MM.1S (cell line): Measurements from ENCODE around the gene KCNK13.

ENCODE experiments used
- DNase-seq: peaks from one replicate; pipeline ENCODE4 v3.0.0-alpha.2; 2015
- H2AFZ ChIP-seq: fragments of 300-600 bp; sonication (generic); 2 replicates; pipeline ENCODE4 v1.6.0; 2016; ENCODE audit warnings: antibody characterized with exemption, low read length
- H3F3A ChIP-seq: fragments of 300-600 bp; sonication (generic); 2 replicates; pipeline ENCODE4 v1.6.1; 2016; ENCODE audit warnings: mild to moderate bottlenecking, antibody characterized with exemption, low read length, moderate library complexity, mixed read lengths; ENCODE audit not compliant: insufficient read depth
- H3K27ac ChIP-seq: fragments of 300-600 bp; sonication (generic); 2 replicates; pipeline ENCODE4 v1.5.1; 2016; ENCODE audit warnings: mild to moderate bottlenecking, low read length
- H3K27me3 ChIP-seq: fragments of 300-600 bp; sonication (generic); replicated peaks from 2 replicates; pipeline ENCODE4 v1.6.0; 2016; ENCODE audit warnings: low read length; ENCODE audit not compliant: insufficient read depth
- H3K36me3 ChIP-seq: fragments of 300-600 bp; sonication (generic); replicated peaks from 2 replicates; pipeline ENCODE4 v1.6.1; 2016; ENCODE audit warnings: mild to moderate bottlenecking, low read length, mixed read lengths; ENCODE audit not compliant: insufficient read depth
- H3K4me1 ChIP-seq: fragments of 300-600 bp; sonication (generic); 2 replicates; pipeline ENCODE4 v1.6.1; 2016; ENCODE audit warnings: low read length, mixed read lengths
- H3K4me2 ChIP-seq: fragments of 300-600 bp; sonication (generic); 2 replicates; pipeline ENCODE4 v1.6.0; 2016; ENCODE audit warnings: low read depth, low read length
- H3K4me3 ChIP-seq: fragments of 300-600 bp; sonication (generic); 2 replicates; pipeline ENCODE4 v1.5.1; 2016; ENCODE audit warnings: low read length, mixed read lengths
- H3K79me2 ChIP-seq: fragments of 300-600 bp; sonication (generic); 2 replicates; pipeline ENCODE4 v1.6.1; 2016; ENCODE audit warnings: mixed run types, low read length, mixed read lengths
- H3K9ac ChIP-seq: fragments of 300-600 bp; sonication (generic); 2 replicates; pipeline ENCODE4 v1.6.1; 2016; ENCODE audit warnings: low read length, mixed read lengths
- H3K9me2 ChIP-seq: fragments of 300-600 bp; sonication (generic); replicated peaks from 2 replicates; pipeline ENCODE4 v1.6.1; 2016; ENCODE audit warnings: mild to moderate bottlenecking, low read length, mixed read lengths; ENCODE audit not compliant: insufficient read depth
- H3K9me3 ChIP-seq: fragments of 300-600 bp; sonication (generic); replicated peaks from 2 replicates; pipeline ENCODE4 v1.6.1; 2016; ENCODE audit warnings: mild to moderate bottlenecking, low read length, mixed read lengths; ENCODE audit not compliant: insufficient read depth
- H4K20me1 ChIP-seq: fragments of 300-600 bp; sonication (generic); 2 replicates; pipeline ENCODE4 v1.6.1; 2016; ENCODE audit warnings: mild to moderate bottlenecking, low read length, moderate library complexity, mixed read lengths; ENCODE audit not compliant: insufficient read depth
- EZH2 ChIP-seq: fragments of 300-600 bp; sonication (generic); optimal IDR thresholded peaks from 2 replicates; pipeline ENCODE3; 2017; ENCODE audit warnings: low read depth, mild to moderate bottlenecking, antibody characterized with exemption, low read length, mixed read lengths
- EZH2phosphoT487 ChIP-seq: fragments of 300-600 bp; sonication (generic); IDR thresholded peaks from 2 replicates; pipeline ENCODE4 v1.6.1; 2018; ENCODE audit warnings: antibody characterized with exemption, low read length
- TF ChIP-seq, protein P1 (sequence below): fragments of 300-600 bp; sonication (generic); IDR thresholded peaks from 2 replicates; pipeline ENCODE4 v1.5.1; 2016; ENCODE audit warnings: antibody characterized with exemption, low read length, mixed read lengths

The KCNK13 gene

DNA sequence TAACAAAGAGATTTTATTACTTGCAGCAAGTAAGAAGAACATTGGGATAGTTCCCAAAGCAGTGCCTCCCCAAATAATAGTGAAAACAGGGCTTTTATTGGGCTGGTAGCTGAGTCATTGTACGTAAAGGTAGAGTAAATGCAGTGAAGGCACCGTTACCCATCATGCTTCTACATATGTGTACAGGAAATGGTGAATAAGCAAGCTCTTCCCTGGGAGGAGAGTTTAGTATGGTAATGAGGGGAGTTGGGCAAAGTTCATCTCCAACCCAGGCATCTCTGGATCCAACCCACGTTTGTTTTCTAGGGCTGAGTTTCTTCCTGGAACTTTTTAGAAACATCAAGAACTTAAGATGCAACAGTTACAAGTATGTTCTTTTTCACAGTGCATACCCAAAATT, 56.2 kb downstream of the KCNK13 start:
- H3K27ac ChIP-seq = no peak overlapping the region
- H3K27me3 ChIP-seq = no peaks in the 10 kb centered on the region
- TF ChIP-seq, protein P1, sequence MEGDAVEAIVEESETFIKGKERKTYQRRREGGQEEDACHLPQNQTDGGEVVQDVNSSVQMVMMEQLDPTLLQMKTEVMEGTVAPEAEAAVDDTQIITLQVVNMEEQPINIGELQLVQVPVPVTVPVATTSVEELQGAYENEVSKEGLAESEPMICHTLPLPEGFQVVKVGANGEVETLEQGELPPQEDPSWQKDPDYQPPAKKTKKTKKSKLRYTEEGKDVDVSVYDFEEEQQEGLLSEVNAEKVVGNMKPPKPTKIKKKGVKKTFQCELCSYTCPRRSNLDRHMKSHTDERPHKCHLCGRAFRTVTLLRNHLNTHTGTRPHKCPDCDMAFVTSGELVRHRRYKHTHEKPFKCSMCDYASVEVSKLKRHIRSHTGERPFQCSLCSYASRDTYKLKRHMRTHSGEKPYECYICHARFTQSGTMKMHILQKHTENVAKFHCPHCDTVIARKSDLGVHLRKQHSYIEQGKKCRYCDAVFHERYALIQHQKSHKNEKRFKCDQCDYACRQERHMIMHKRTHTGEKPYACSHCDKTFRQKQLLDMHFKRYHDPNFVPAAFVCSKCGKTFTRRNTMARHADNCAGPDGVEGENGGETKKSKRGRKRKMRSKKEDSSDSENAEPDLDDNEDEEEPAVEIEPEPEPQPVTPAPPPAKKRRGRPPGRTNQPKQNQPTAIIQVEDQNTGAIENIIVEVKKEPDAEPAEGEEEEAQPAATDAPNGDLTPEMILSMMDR = no peak
- TF ChIP-seq EZH2 (no peak), EZH2phosphoT487 (no peak)
- H3K79me2 ChIP-seq = no peaks in the 10 kb centered on the region
- no peaks in the 10 kb centered on the region for H3K9me3 ChIP-seq
- no peaks in the 10 kb centered on the region for H3K9me2 ChIP-seq
- H3K4me1 ChIP-seq = no peaks in the 10 kb centered on the region
- H3K4me3 ChIP-seq = no peak overlapping the region
- no peaks in the 10 kb centered on the region for H3K36me3 ChIP-seq
- H4K20me1 ChIP-seq = no peaks in the 10 kb centered on the region
- H3K4me2 ChIP-seq = no peak overlapping the region
- H3F3A ChIP-seq = no peaks in the 10 kb centered on the region
- no peak for DNase-seq
- H2AFZ ChIP-seq = no peak overlapping the region
- H3K9ac ChIP-seq = no peak overlapping the region

DNA sequence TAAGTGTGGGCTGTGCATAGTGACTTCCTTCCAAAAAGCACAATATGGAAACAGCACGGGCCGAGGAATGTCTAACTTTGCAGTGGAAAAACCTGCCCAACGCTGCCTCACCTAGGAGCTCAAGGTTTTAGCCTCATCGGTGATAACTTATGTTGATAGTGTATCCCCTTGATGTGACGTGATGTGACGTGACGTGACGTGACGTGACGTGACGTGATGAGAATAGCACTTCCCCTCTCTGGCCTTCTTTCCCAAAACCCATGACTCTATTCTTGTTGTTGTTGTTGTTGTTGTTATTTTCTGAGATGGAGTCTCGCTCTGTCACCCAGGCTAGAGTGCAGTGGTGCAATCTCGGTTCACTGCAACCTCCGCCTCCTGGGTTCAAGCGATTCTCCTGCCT, 64.5 kb downstream of the KCNK13 start:
- Histone ChIP-seq H3K9me2 (no peaks in the 10 kb centered on the region), H3K9me3 (no peaks in the 10 kb centered on the region), H3K9ac (no peak overlapping the region), H3K4me1 (no peaks in the 10 kb centered on the region), H3K36me3 (no peaks in the 10 kb centered on the region), H3K27ac (no peak overlapping the region), H3F3A (no peaks in the 10 kb centered on the region), H3K27me3 (no peaks in the 10 kb centered on the region), H3K79me2 (no peaks in the 10 kb centered on the region), H3K4me2 (no peak overlapping the region), H4K20me1 (no peaks in the 10 kb centered on the region), H3K4me3 (no peak overlapping the region), H2AFZ (no peak overlapping the region)
- TF ChIP-seq, protein P1 = no peak
- TF ChIP-seq EZH2phosphoT487 = no peak
- no peak for TF ChIP-seq EZH2
- DNase-seq = no peak

DNA sequence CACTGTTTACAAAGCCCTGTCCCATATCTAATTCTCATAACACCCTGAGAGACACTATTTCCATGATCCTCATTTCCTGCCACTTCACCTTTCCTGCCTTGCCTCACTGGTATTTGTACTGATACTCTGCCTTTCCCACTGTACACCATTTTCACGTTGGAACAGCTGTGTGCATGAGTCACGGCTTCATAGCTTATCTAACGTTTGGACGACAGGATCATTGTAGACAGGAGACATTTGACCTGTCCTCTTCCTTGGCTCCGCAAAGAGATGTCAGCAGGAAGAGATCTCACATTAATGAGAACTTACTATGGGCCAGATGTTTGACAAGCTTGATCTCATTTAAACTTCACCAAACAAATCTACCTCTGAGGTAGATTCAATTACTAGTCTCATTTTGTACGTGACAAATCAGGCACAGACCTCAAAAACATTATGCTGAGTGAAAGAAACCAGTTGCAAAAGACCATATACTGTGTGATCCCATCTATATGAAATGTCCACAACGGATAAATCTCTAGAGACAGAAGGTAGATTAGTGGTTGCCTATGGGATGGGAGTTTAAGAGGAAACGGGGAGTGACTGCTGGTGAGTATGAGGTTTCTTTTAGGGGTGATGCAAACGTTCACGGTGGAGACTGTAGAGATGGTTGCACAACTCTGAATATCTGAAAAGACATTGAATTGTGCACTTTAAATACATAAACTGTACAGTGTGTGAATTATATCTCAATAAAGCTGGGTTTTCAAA, 71.2 kb downstream of the KCNK13 start:
- no peak for DNase-seq
- H3K27ac ChIP-seq = no peak overlapping the region

More for the DNA sequence above, 71.2 kb downstream of the KCNK13 start:
- Histone ChIP-seq H3K36me3 (no peaks in the 10 kb centered on the region), H3K79me2 (no peaks in the 10 kb centered on the region), H3K9me2 (no peaks in the 10 kb centered on the region), H3K27me3 (no peaks in the 10 kb centered on the region), H3K4me3 (no peak overlapping the region), H3K4me1 (no peaks in the 10 kb centered on the region), H3K4me2 (no peak overlapping the region), H3F3A (no peaks in the 10 kb centered on the region), H3K9ac (no peak overlapping the region), H3K9me3 (no peaks in the 10 kb centered on the region), H4K20me1 (no peaks in the 10 kb centered on the region), H2AFZ (no peak overlapping the region)
- no peak for TF ChIP-seq EZH2
- no peak for TF ChIP-seq EZH2phosphoT487
- TF ChIP-seq, protein P1 = no peak
